ENCODE measurements around the gene WARS2.

GRCh38 chr1:119086830-119087229, 53.6 kb downstream of the WARS2 start:
- no peak for TF ChIP-seq SIN3A (IDR thresholded peaks at IDR 0.05; ENCODE audit: borderline replicate concordance, insufficient read depth, low read length)
- TF ChIP-seq TAF1 (IDR thresholded peaks at IDR 0.05; ENCODE audit: borderline replicate concordance, insufficient read depth, low read length): no peak
